Raji (cell line): ENCODE data around the gene LCN12.

ENCODE experiments used
- POLR2A ChIP-seq: IDR thresholded peaks from 2 replicates; pipeline ENCODE4 v1.6.1; 2011; ENCODE audit warnings: low read depth, low read length, control low read depth; ENCODE audit not compliant: insufficient read depth

The LCN12 gene

DNA sequence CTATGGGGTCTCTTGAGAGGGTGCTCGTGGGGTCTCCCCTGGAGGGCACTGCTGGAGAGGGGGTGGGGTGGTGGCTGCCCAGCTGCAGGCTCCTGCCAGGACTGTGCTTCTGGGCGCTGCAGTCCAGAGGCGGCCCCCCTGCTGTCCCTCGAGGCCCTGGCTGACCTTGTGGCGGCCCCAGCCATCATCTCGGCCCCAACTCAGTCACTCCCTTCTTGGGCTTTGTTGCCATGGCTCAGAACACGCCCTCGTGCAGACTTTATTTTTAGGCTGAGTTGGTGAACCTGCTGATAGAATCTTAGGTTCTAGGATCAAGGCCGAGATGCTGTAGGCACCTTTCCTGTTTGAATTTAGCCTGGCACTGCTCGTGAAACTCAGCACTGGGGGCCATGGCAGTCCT, 30.4 kb upstream of the LCN12 start:
- TF ChIP-seq POLR2A: no peak

DNA sequence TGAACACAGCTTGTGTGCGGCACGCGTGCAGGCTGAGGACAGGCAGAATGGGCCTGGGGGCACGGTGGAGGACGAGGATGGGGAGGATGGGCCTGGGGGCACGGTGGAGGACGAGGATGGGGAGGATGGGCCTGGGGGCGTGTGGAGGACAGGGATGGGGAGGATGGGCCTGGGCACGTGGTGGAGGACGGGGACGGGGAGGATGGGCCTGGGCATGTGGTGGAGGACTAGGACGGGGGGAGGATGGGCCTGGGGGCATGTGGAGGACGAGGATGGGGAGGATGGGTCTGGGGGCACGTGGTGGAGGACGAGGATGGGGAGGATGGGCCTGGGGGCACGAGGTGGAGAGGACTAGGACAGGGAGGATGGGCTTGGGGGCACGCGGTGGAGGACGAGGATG, 29.5 kb upstream of the LCN12 start:
- TF ChIP-seq POLR2A: no peak

DNA sequence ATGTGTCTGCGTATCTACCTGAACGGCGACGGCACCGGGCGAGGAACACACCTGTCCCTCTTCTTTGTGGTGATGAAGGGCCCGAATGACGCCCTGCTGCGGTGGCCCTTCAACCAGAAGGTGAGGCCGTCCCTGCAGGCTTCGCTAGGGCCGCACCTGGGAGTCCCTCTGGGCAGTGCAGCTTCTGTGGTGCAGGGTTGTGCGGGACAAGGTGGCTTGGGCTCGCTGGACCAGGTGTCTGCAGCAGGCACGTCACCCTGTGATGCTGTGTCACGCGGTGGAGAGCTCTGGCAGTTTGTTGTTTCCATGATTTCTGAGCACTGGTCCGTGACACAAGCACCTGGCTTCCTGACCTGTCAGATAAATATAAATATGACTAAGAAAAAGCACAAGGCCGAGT, 28.2 kb upstream of the LCN12 start:
- TF ChIP-seq POLR2A: no peak

DNA sequence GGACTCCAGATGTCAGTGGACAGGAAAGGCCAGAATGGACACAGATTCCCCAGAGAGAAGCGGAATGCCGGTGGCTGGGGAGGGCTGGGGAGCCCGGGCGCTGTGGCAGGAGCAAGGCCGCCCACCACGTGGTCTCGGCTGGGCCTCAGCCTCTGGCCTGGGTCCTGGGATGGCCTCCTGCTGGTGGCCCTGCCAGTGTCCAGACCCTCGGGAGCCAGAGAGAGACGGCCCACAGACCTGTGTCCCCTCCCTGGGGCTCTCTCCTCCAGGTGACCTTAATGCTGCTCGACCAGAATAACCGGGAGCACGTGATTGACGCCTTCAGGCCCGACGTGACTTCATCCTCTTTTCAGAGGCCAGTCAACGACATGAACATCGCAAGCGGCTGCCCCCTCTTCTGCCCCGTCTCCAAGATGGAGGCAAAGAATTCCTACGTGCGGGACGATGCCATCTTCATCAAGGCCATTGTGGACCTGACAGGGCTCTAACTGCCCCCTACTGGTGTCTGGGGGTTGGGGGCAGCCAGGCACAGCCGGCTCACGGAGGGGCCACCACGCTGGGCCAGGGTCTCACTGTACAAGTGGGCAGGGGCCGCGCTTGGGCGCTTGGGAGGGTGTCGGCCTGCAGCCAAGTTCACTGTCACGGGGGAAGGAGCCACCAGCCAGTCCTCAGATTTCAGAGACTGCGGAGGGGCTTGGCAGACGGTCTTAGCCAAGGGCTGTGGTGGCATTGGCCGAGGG, 26.5 kb upstream of the LCN12 start:
- TF ChIP-seq POLR2A: no peak

DNA sequence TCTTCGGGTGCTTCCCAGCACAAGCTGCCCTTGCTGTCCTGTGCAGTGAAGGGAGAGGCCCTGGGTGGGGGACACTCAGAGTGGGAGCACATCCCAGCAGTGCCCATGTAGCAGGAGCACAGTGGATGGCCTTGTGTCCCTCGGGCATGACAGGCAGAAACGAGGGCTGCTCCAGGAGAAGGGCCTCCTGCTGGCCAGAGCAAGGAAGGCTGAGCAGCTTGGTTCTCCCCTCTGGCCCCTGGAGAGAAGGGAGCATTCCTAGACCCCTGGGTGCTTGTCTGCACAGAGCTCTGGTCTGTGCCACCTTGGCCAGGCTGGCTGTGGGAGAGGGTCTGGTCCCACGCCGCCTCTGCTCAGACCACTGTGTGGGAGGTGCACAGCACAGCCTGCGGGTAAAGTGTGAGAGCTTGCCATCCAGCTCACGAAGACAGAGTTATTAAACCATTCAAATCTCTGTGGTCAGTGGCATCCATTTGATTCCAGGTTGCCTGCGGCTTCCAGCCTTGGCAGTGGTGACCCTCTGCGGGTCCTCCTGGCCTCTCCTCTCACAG, 25.8 kb upstream of the LCN12 start:
- no peak for TF ChIP-seq POLR2A

DNA sequence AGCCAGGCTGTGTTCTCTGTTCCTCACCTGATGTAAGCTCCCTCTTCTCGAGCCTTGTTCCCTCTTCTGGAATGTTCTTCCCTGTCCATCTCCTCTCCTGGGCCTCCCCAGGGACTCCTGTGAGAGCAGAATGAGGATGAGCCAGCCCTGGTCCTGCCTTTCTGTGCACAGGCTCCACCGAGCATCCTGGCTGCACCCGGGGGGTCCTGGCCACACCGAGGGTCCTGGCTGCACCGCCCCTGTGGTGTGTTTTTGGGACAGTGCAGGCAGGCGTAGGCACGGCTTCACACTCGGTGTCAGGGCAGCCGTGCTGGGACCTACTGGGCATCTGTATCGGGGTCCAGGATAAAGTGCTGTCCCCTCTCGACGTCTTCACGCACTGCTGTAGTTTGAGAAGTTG, 25.3 kb upstream of the LCN12 start:
- TF ChIP-seq POLR2A: no peak

DNA sequence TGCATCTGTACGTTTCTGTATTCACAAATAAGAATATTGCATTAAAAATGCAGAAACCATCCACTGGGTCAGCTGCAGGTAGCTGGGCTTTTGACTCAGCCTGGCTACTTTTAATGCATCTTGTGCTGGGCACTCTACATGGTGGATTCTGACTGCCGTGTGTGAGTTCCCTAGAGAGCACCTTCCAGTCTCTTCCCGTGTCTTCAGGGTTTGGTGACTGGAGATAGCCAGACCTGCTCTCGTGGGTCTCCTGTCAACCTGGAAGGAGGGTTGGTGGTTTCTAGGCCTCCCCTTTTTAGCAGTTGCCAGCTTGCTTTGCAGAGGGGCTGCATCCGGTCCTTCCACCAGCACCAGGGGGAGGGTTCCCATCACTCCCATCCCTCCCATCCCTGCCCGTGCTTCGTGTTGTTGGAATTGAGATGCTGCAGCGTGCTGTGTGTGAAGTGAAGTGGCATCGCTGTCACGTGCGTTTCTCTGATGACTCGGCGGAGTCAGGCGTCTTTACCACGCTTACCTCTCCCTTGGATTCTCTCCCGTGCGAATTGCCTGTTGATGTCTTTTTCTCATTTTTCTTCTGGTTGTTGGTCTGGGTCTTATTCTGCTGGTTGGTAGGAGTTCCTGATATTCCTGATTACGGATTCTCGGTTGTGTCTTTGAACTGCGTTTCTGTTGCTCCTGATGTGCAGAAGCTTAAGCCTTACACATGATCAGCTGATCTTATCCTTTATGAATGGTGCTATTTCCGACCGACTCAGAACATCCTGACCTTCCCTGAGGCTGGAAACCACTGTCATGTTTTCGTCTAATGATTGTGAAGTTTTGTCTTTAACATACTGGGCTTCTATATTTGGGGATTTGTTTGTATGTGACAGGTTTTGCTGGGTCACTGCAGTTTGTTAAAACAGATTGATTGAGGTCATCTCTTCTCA, 24.5 kb upstream of the LCN12 start:
- no peak for TF ChIP-seq POLR2A

DNA sequence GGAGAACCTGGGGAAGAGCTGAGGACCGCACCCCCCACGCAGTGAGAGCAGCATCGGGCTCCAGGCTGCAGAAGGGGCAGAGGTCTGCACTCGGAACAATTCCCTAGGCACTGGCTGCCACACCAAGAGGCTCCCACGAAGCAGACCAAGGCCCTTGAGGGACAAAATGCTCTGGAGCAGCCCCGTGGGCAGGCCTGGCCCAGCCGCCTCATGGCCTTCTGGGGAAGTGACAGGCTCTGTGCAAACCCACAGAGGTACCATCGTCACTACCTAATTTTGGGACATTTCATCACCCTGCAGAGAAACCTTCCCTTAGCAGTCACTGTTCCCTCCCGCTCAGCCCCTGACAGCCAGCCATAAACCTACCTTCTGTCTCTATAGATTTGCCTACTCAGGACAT, 23.5 kb upstream of the LCN12 start:
- TF ChIP-seq POLR2A: no peak

DNA sequence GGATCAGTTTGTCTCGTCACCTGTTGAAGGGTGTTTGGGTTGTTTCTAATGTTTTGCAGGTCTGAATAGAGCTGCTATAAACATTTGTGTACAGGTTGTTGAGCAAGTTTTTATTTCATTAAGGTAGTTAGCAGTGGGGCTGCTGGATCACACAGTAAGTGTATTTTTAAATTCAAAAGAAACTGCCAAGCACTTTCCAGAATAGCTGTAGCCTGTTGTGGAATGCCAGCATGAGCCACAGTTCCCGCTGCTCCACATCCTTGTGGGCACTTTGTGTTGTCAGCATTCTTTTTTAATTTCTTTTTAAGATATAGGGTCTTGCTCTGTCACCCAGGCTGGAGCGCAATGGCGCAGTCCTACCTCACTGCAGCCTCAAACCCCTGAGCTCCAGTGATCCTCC, 22.1 kb upstream of the LCN12 start:
- TF ChIP-seq POLR2A: no peak

DNA sequence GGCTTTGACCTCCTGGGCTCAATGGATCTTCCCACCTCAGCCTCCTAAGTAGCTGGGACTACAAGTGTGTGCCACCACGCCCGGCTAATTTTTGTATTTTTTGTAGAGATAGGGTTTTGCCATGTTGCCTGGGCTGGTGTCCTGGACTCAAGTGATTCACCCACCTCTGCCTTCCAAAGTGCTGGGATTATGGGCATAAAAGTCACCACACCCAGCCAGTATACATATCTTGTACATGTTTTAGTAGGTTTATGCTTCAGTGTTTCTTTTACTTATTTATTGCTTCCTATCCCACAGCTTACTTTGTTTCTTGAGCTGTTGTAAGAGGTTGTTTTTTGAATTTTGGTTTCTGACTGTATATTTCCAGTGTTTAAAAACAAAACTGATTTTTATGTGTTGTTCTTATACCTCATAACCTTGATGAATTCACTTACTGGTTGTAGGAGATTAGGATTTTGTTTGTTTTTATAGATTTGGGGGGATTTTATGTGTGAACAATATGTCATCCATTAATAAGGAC, 20.4 kb upstream of the LCN12 start:
- no peak for TF ChIP-seq POLR2A

DNA sequence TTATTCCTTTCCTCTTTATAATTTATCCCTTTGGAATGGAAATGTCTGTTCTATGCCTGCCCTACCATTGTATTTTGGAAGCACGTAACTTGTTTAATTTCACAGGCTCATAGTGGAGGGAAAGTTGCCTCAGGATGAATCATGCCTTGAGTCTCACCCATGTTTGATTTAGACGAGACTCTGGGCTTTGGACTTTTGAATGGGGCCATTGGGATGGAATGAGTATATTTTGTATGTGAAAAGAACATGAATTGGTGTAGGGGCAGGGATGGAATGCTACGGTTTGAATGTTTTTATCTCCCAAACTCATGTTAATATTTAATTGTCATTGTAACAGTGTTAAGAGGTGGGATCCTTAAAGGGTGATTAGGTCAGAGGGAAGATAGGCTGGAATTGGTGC, 17.8 kb upstream of the LCN12 start:
- TF ChIP-seq POLR2A: no peak

DNA sequence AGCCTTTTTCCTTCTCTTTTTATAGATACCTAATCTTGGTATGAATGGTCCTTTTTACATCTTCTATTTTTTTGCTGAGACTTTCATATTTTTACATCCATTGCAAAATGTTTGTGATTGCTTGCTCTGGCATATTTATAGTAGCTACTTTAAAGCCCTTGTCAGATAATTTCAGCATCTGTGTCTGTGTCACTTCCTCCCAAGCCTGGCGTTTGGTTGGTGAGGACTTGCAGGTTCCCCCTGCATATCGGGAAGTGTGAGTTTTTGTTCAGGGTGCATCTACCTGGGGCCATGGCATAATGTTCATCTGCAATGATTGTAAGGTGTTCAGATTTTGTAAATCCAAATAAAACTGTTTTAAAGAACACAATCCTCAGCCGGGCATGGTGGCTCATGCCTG, 16.4 kb upstream of the LCN12 start:
- no peak for TF ChIP-seq POLR2A

DNA sequence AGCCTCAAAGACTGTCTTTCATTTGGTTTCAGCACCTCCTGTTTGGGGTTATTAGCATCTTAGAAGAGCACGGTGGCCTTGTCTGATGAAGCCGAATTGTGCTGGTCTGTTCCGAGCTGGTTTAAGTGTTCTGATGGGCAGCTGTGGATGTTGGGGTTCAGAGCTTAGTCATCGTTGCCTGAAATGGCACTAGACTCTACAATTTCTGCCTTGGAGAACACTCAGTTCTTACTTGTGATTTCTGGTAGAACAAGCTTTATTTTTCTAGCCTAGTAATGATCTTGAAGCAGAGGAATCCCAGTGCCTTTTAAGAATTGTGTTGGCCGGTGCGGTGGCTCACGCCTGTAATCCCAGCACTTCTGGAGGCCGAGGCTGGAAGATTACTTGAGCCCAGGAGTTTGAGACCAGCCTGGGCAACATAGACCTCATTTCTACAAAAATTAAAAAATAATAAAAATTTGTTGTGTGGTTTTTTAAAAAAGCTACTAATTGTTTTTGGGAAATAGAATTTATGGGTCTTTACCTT, 15.4 kb upstream of the LCN12 start:
- TF ChIP-seq POLR2A: no peak

DNA sequence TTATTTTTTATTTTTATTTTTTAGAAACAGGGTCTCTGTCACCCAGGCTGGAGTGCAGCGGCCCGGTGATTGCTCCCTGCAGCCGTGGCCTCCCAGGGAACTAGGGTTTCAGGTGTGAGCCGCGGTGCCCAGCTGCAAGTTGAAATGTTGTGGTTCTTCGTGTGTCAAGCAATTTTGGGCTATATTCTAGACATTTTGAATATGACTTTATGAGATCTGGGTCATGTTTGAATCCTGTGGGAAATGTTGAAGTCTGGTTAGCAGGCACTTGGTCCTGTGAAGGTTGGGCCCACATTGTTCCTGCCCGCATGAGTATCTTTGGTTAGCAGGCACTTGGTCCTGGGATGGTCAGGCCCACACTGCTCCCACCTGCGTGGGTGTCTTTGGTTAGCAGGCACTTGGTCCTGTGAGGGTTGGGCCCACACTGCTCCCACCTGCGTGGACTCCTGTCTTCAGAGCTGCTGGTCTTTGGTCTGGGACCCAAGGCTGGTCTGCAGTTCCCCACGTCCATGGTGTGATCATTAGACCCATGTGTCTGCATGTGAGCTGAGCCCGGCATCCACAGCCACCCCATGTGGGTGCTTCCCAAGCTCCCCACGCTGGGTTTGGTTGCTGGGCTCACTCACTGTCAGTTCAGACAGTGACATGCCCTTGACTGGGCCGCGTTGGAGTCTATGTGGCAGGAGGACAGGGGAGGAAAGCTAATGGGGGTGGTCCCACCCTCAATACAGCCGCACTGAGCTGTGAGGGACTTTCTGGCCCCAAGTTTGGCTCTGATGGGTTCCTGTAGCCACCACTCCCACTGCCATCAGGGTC, 14.7 kb upstream of the LCN12 start:
- no peak for TF ChIP-seq POLR2A
